Globus pallidus (tissue), 1 donor: Measurements from ENCODE around the gene GAL3ST2.
"Not testable (repeated sequence)": the region's sequence is repeated elsewhere in the genome, so short reads cannot be mapped to it uniquely, and the experiment has no call there.

ENCODE experiments used
- DNase-seq: peaks from one replicate; pipeline ENCODE4 v3.0.0-alpha.2; 2015; ENCODE audit warnings: low spot score

Gene GAL3ST2

GRCh38 chr2:241820625-241821384 lies 44.2 kb downstream of the GAL3ST2 start:
- no peak for DNase-seq

- no peak for DNase-seq
Observed at GRCh38 chr2:241821460-241822263, 45.0 kb downstream of the GAL3ST2 start.

DNA sequence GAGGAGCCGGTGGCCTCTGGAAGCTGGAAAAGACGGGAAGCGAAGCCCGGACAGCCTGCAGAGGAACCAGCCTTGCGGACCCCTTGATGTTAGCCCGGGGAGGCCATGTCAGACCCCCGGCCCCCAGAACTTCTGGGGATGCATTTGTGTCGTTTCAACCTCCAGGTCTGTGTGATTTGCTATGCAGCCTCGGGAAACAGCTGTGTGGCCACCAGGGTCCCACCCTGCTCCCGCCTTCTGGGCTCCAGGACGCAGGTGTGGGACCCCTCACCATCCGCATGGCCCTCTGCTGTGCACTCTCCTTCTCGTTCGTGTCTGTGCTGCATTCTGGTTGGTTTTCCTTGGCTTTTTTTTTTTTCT lies 45.6 kb downstream of the GAL3ST2 start:
- DNase-seq: no peak

- not testable (repeated sequence) for DNase-seq
Observed at GRCh38 chr2:241823531-241824437, 47.2 kb downstream of the GAL3ST2 start.

DNA sequence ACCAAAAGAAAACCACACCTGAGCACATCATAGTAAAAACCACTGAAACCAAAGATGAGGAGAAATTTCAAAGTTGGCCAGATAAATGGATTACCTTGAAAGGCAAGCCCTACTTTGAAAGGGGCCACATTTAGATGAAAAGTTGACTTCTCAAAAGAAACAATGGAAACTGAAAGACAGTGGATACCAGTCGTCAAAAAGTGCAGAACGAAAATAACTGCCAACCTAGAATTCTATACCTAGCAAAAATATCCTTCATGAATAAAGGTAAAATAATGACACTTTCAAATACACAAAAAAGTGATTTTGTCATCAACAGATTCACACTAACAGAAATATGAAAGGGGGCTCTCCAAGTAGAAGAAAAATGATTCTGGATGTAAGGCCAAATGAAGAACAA lies 50.8 kb downstream of the GAL3ST2 start:
- DNase-seq: no peak

- no peak for DNase-seq
Observed at GRCh38 chr2:241833101-241833663, 56.6 kb downstream of the GAL3ST2 start.

- not testable (repeated sequence) for DNase-seq
Observed at GRCh38 chr2:241833756-241834526, 57.3 kb downstream of the GAL3ST2 start.

DNA sequence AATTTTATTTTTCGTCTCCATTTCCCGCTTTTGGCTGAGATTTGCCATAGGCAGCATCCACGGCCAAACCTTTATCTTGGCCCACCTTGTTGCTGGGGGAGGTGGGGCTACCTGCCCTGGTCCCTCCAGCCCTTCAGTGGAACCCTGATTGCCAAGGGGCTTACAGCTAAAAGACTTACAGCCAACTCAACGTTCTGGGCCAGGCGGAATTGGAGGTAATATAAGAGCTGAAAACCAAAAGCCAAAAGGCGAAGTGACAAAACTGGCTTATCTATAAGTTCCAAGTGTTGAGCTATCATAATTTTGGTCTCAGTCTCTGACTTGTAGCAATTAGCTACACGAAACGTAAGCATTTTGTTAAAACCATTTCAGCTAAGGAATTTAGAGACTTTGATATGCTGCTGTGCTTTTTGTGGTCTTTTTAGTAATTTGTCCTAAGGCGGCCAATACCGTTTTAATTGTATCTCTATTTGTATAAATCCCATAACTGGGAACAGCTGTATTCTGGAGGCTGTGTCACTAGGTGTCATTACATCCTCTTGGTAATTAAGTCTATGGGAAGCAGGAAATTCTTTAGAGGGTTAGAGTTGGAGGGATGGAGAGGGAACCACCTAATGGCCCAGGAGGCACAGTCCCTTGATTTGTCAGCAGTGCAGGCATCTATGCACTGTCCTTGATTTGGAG lies 58.0 kb downstream of the GAL3ST2 start:
- no peak for DNase-seq

DNA sequence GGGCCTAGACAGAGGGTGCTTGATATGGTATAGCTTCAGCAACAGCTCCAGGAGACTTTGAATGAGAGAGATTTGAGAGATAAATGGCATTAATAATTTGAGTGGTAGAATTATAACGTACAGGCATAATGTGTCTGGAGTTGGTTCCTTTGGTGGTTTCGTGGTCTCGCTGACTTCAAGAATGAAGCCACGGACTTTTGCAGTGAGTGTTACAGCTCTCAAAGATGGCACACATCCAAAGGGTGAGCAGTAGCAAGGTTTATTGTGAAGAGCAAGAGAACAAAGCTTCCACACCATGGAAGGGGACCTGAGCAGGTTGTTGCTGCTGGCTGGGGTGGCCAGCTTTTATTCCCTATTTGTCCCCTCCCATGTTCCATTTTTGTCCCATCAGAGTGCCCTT lies 59.0 kb downstream of the GAL3ST2 start:
- DNase-seq: no peak

GRCh38 chr2:241836292-241836691 lies 59.7 kb downstream of the GAL3ST2 start:
- no peak for DNase-seq

DNA sequence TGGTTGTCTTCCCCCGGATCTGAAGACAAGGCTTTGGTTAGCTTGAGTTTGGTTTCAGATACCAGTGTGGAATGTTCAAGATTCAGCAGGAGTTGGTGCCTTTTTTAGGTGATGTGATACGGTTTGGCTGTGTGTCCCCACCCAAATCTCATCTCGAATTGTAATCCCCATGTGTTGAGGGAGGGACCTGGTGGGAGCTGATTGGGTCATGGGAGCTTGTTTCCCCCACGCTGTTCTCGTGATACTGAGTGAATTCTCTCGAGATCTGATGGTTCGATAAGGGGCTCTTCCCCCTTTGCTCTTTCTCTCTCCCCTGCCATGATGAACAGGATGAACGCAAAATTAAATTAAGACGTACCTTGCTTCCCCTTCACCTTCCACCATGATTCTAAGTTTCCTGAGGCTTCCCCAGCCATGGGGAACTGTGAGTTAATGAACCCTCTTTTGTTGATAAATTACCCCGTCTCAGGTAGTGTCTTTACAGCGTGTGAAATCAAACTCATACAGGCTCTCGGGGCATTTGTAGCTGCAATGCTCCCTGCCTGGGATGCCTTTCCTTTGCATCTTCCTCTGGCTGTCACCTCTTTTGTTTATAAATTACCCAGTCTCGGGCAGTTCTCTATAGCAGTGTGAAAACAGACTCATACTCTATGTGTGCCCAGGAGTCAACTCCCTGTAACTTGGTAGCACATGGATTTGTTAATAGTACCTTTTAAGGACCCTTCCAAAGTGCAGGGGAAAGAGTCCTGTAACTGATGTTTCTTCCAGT lies 60.8 kb downstream of the GAL3ST2 start:
- DNase-seq: no peak

DNA sequence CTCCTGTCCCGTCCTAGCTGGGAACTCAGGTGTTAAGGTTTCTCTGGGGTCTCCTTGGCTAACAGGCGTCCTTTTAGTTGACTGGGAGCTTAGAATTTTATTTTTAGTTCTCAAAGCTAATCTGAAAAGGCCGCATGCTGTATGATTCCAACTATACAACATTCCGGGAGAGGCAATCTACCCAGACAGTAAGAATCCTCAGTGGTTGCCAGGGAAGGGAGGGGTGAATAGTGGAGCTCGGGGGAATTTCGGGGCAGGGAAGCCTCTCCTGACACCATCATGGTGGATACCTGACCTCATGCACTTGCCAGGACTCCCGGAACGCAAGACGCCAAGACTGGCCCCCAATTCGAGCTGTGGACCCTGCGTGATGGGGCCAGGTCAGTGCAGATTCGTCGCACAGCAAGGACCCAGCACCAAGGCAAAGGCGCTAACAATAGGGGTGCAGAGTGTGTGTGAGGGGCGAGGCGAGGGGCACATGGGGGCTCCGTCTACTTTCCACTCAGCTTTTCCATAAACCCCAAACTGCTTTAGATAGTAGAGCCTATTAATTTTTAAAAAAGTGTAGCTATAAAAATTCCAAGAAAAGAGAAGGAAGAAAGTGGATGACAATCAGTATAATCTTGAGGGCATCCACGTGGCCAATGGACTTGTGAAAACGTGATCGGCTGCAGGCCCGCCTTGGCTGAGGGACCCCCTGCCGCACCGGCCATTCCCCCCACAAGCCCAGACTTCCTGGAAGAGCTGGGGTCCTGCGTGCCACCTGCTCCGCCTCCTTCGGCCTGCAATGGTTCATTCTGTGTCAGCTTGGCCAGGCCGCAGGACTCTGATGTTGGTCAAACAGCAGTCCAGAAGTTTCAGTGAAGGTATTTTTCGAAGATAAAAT lies 64.8 kb downstream of the GAL3ST2 start:
- no peak for DNase-seq

- no peak for DNase-seq
Observed at GRCh38 chr2:241842067-241842415, 65.4 kb downstream of the GAL3ST2 start.

DNA sequence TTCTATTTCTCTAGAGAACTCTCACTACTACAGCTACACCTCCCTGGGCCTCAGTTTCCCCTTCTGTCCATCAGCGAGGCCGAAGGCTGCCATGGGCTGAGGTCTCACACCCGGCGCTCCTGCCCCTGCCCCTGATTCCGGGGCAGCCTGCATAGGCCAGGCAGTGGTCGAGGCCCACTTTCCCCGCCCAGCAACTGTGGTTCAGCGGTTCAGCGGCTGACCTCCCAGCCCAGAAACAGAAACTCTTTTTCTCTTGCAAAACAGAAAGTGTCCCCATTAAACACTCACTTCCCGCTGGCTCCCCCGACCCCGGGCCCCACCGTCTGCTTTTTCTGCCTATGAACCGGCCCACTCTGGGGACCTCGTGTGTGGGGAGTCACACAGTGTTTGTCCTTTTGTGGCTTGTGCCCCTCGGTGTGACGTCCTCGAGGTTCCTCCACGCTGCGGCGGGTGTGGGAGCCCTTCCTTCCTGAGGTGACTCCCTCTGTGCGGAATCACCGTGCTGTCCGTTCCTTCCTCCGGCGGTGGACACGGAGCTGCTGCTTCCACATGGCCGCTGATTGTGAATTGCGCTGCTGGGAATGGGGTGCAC lies 66.1 kb downstream of the GAL3ST2 start:
- DNase-seq: no peak

GRCh38 chr2:241843321-241844065 lies 66.9 kb downstream of the GAL3ST2 start:
- no peak for DNase-seq

DNA sequence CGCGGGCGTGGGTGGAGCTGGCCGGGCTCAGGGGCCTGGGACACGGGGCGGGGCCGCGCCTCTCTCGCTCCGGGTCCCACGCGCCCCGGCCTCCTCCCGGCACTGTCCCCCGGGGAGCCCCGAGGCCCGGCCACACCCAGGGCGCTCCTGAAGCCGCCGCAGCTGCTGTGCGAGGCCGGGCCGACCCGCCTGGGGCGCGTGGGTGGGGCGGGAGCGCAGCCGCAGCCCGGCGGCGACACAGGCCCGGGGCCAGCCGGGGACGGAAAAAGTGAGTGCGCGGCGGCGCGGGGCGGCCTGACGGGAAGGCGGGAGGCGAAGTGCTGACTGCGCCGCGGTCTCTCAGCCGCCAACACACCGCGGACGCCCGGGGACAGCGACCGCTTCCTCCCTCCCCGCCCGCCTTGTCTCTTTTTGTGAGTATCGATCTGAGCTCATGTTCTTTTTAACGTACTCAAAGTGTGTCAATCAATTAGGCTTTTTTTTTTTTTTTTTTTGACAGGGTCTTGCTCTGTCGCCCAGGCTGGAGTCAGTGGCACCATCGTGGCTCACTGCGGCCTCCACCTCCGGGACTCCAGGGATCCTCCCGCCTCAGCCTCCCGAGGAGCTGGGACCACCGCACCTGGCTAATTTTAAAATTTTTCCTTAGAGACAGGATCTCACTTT lies 67.6 kb downstream of the GAL3ST2 start:
- DNase-seq: no peak

- DNase-seq: no peak
Observed at GRCh38 chr2:241844831-241845578, 68.4 kb downstream of the GAL3ST2 start.
